ENCODE measurements around the gene SESTD1.

- TF ChIP-seq POLR2AphosphoS5 (IDR thresholded peaks at IDR 0.05; ENCODE audit: low read depth): no peak
- no peak for TF ChIP-seq CTCF (IDR thresholded peaks at IDR 0.05; ENCODE audit: insufficient read depth, low read length)
- no peak for TF ChIP-seq GABPA (IDR thresholded peaks at IDR 0.05; ENCODE audit: low read depth)
- no peak for TF ChIP-seq REST (IDR thresholded peaks at IDR 0.05; ENCODE audit: insufficient replicate concordance, low read depth)
These were observed at the start of gene SESTD1 for GRCh38 chr2:179264368-179265081.

Data from HL-60 (cell line).